Putamen (tissue), 1 donor: ENCODE data around the gene ARPC5L.
"Not testable (repeated sequence)": the region's sequence is repeated elsewhere in the genome, so short reads cannot be mapped to it uniquely, and the experiment has no call there.

Source experiments
- DNase-seq: peaks from one replicate; pipeline ENCODE4 v3.0.0-alpha.2; 2016; ENCODE audit warnings: low spot score

Gene ARPC5L

DNA sequence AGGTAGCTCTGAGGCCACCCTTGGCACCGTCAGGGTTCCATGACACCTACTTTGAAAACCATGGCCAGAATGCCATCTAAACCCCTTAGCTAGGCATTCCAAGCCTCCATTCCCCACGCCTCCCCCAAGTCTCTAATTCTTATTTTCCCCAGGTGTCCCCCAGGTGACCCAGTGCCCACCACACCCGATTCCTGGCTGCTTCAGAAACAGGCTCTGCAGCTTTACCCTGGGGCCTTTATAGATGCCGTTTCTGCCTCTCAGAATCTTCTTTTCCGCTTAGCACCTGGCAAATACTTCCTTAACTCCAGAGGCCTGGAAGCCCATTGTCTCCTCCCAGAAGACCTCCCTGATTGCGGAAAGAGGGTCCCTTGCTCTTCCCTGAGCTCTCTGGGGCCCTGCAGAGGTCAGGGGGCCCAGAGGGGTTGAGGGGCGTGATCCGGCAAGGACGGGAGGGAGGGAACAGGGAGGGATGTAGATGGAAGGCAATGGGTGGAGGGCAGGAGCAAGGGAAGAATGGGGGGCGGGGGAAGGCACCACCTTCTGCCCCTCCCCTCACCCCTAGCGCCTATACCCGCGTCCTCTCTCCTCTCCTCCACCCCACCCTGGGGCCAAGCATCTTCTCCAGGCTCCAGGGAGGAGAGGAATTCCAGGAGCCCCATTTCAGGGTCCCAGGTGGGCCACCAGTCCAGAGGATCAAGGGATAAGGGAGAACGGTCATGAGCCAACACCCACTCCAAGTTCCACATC lies 20.7 kb upstream of the ARPC5L start:
- no peak for DNase-seq

- DNase-seq, result no peak
These were observed 18.4 kb upstream of the ARPC5L start for GRCh38 chr9:124843456-124844034.

GRCh38 chr9:124844291-124844690 lies 17.6 kb upstream of the ARPC5L start:
- no peak for DNase-seq

GRCh38 chr9:124846467-124846866 lies 15.5 kb upstream of the ARPC5L start:
- not testable (repeated sequence) for DNase-seq

- DNase-seq, result no peak
These were observed 15.0 kb upstream of the ARPC5L start for GRCh38 chr9:124846969-124847368.

DNA sequence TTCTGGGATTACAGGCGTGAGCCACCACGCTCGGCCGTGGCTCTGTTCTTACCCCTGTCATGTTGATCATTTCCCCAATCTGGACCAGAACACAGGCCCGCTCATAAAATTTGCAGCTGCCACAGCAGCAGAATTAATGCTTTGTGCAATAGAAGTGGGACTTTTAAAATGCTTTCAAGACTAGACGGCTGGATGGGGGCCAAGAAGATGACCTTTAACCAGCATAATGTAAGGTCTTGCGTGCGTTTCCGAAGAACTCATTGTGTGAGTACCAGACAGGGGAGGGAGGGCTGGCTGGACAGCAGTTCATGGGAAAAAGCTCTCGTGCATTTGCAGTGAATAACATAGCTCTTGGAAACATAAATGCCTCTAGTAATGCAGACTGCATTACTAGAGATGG lies 12.1 kb upstream of the ARPC5L start:
- DNase-seq, result no peak

GRCh38 chr9:124852121-124852828 lies 9.7 kb upstream of the ARPC5L start:
- DNase-seq, result no peak

GRCh38 chr9:124852829-124853531 lies 8.9 kb upstream of the ARPC5L start, which contains the start of gene WDR38:
TSS of gene WDR38 (plus strand) at chr9:124853460. CDS start at chr9:124853532, 72 bp downstream.
- peak; percentile 53 for DNase-seq

- DNase-seq, result no peak
These were observed 8.3 kb upstream of the ARPC5L start for GRCh38 chr9:124853605-124854143.

DNA sequence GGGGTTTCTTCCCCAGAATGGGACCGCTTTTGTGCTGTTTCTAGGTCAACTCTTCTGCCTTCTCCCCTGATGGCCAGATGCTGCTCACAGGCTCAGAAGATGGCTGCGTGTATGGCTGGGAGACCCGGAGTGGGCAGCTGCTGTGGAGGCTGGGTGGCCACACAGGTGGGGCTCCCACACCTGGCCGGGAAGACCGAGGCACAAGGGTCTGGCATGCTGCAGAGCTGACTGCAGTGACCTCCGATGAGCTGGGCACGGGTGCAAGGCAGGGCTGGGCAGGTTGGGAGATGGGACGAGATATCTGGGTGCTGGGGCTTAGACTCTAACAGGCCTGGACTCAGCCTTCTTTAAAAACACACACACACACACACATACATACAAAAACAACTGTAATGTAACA lies 7.8 kb upstream of the ARPC5L start:
- DNase-seq, result no peak

GRCh38 chr9:124854822-124855221 lies 7.1 kb upstream of the ARPC5L start:
- no peak for DNase-seq

DNA sequence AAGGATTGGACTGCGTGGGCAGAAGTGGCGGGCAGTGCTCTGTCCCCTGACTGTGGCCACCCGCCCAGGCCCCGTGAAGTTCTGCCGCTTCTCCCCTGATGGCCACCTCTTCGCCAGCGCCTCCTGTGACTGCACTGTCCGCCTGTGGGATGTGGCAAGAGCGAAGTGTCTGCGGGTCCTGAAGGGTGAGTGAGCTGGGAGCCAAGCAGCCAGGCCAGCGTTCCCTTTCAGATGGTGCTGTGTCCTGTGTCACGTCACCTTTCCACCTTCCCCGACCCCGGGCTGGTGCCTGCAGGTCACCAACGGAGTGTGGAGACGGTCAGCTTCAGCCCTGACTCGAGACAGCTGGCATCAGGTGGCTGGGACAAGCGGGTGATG lies 6.4 kb upstream of the ARPC5L start:
- DNase-seq, result no peak

DNA sequence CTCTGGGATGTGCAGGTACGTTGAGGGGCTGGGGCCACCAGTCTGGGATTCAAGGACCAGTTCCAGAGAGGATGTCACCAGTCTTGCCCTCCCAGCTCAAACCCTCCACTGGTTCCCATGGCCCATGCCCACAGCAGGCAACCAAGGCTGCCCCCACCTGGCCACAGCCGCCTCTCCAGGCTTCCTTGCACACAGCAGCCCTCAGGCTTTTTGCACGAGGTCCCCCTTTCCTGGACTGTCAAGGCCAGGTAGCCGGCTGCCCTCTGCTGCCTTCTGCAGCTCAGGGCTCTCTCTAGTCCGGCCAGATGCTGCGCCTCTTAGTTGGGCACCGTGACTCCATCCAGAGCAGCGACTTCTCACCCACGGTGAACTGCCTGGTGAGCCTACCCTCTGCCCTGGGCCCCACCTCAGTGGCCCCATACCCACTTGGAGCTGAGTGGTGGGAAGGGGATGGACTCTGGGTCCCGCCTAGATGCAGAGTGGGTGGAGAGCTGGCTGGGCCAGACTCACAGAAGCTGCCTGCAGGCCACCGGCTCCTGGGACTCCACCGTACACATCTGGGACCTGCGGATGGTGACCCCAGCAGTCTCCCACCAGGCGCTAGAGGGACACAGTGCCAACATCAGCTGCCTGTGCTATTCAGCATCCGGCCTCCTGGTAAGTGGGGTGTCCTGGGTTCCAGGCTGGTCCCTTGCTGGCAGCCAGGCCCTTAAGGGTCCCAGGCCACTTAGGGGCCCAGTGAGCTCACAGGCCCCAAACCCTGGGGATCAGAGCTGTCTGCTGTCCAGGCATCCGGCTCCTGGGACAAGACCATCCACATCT lies 5.8 kb upstream of the ARPC5L start:
- no peak for DNase-seq

- no peak for DNase-seq
These were observed 4.3 kb upstream of the ARPC5L start for GRCh38 chr9:124857533-124858162.

GRCh38 chr9:124858330-124859046 lies 3.4 kb upstream of the ARPC5L start:
- DNase-seq, result no peak

GRCh38 chr9:124859803-124860581 lies 1.9 kb upstream of the ARPC5L start:
- DNase-seq, result no peak

- DNase-seq, result no peak
These were observed 1.2 kb upstream of the ARPC5L start for GRCh38 chr9:124860582-124861341.

DNA sequence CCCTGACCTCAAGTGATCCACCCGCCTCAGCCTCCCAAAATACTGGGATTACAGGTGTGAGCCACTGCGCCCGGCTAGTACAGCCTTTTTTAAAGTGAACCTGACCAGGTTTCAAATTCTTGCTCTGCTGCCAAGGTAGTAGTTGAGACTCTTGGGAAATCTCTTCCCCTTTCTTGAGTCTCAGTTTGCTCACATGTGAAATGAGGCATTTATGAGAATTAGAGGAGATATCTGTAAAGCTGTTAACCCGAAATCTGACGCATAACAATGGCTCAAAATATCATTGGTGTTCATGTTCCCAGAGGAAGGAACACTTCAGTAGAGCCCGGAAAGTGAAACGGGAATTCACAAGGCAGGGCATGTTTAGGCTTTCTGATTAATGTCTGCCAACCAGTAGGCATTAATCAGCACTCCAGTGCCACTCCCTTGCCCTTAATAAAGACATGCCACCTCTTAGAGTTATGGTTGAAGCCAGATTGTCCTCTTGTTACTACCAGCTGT lies 1.5 kb downstream of the ARPC5L start:
- no peak for DNase-seq
